Measurements from ENCODE around the gene QSOX2.
"Not testable (repeated sequence)": the region's sequence is repeated elsewhere in the genome, so short reads cannot be mapped to it uniquely, and the experiment has no call there.

Gene QSOX2

GRCh38 chr9:136268318-136268717 is 22.7 kb upstream of the QSOX2 start:
- H3K4me1 ChIP-seq (ENCODE audit: insufficient read depth, low read length, severe bottlenecking): peaks cover 11% of the 10 kb centered on the region
- no peaks in the 10 kb centered on the region for H3K79me2 ChIP-seq (ENCODE audit: insufficient read depth, low read length)
- H3F3A ChIP-seq (ENCODE audit: insufficient read depth, low read length): no peaks in the 10 kb centered on the region
- no peak overlapping the region for H2AFZ ChIP-seq (ENCODE audit: low read length)
- H3K27me3 ChIP-seq (ENCODE audit: insufficient read depth, low read length): peaks cover 24% of the 10 kb centered on the region
- no peaks in the 10 kb centered on the region for H3K9me3 ChIP-seq (ENCODE audit: low read length)
- H3K4me2 ChIP-seq (ENCODE audit: low read length): no peak overlapping the region
- H3K9ac ChIP-seq (ENCODE audit: low read length): no peak overlapping the region
- no peaks in the 10 kb centered on the region for H3K9me2 ChIP-seq (ENCODE audit: low read depth, low read length)
- no peaks in the 10 kb centered on the region for H4K20me1 ChIP-seq (ENCODE audit: insufficient read depth, low read length)
- H3K4me3 ChIP-seq (ENCODE audit: low read depth, low read length, poor library complexity, severe bottlenecking): no peak overlapping the region
- H3K36me3 ChIP-seq (ENCODE audit: insufficient read depth, low read length): no peaks in the 10 kb centered on the region; the same call in 1 of the 2 replicates
- no peak for TF ChIP-seq EZH2 (IDR thresholded peaks at IDR 0.05; ENCODE audit: borderline replicate concordance, low read length)
- TF ChIP-seq, protein P1, sequence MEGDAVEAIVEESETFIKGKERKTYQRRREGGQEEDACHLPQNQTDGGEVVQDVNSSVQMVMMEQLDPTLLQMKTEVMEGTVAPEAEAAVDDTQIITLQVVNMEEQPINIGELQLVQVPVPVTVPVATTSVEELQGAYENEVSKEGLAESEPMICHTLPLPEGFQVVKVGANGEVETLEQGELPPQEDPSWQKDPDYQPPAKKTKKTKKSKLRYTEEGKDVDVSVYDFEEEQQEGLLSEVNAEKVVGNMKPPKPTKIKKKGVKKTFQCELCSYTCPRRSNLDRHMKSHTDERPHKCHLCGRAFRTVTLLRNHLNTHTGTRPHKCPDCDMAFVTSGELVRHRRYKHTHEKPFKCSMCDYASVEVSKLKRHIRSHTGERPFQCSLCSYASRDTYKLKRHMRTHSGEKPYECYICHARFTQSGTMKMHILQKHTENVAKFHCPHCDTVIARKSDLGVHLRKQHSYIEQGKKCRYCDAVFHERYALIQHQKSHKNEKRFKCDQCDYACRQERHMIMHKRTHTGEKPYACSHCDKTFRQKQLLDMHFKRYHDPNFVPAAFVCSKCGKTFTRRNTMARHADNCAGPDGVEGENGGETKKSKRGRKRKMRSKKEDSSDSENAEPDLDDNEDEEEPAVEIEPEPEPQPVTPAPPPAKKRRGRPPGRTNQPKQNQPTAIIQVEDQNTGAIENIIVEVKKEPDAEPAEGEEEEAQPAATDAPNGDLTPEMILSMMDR (IDR thresholded peaks at IDR 0.05; ENCODE audit: low read length): no peak
- no peak overlapping the region for H3K27ac ChIP-seq (ENCODE audit: low read depth, low read length, poor library complexity, severe bottlenecking)

DNA sequence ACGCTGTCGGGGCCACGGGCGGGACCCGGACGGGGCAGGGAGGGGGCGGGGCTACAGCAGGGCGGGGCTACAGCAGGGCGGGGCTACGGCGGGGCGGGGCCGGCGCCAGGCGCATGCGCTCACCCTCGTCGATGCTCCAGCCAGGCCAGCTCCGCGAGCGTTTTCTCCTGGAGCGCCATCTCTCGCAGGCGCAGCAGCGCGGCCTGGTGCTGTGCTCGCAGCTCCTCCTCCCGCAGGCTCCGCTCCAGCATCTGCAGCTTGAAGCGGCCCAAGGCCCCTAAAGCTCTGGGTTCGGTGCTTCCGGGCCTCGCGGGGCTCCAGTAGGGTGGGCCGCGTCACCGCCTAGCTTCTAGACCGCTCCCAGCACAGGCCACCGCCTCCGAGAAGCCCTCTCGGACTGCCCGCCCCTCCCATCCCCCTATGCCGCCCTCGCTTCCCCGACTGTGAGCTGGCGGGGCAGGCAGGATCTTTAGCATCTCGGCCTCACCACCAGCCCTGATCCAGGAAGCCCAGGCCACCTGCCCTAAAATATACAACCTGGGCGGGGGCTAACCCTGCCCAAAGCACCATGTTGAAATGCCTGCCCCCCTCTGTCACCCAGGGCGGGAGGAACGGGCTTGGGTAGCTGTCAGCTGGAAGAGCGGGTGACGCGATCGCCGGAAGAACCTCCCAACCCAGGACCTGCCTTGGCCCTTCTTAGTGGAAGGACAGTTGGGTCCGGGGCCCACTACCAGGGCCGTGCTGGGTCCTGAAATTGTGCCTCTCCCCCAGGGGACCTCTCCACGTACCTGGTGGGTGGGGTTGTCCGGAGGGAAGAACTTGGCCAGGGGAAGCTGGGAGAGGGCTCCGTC is 21.9 kb upstream of the QSOX2 start:
- Histone ChIP-seq H3K4me3 (ENCODE audit: low read depth, low read length, poor library complexity, severe bottlenecking) (peak overlapping the region; percentile 53), H3K4me2 (ENCODE audit: low read length) (peak overlapping the region; percentile 64), H3K4me1 (ENCODE audit: insufficient read depth, low read length, severe bottlenecking) (peaks cover 11% of the 10 kb centered on the region), H3K27ac (ENCODE audit: low read depth, low read length, poor library complexity, severe bottlenecking) (no peak overlapping the region), H4K20me1 (ENCODE audit: insufficient read depth, low read length) (no peaks in the 10 kb centered on the region), H3K36me3 (ENCODE audit: insufficient read depth, low read length) (no peaks in the 10 kb centered on the region; the same call in 1 of the 2 replicates), H3K9me2 (ENCODE audit: low read depth, low read length) (no peaks in the 10 kb centered on the region), H3F3A (ENCODE audit: insufficient read depth, low read length) (no peaks in the 10 kb centered on the region), H2AFZ (ENCODE audit: low read length) (no peak overlapping the region), H3K27me3 (ENCODE audit: insufficient read depth, low read length) (peaks cover 24% of the 10 kb centered on the region), H3K9me3 (ENCODE audit: low read length) (no peaks in the 10 kb centered on the region), H3K79me2 (ENCODE audit: insufficient read depth, low read length) (no peaks in the 10 kb centered on the region), H3K9ac (ENCODE audit: low read length) (peak overlapping the region; percentile 44; the same call in 1 of the 2 replicates)
- TF ChIP-seq, protein P1 (IDR thresholded peaks at IDR 0.05; ENCODE audit: low read length): peak; percentile 36; the same call in 1 of the 2 replicates
- TF ChIP-seq EZH2 (IDR thresholded peaks at IDR 0.05; ENCODE audit: borderline replicate concordance, low read length): no peak

- not testable (repeated sequence) for H3F3A ChIP-seq (ENCODE audit: insufficient read depth, low read length); H3K36me3 ChIP-seq (ENCODE audit: insufficient read depth, low read length); H4K20me1 ChIP-seq (ENCODE audit: insufficient read depth, low read length); H2AFZ ChIP-seq (ENCODE audit: low read length); H3K79me2 ChIP-seq (ENCODE audit: insufficient read depth, low read length); H3K9me2 ChIP-seq (ENCODE audit: low read depth, low read length); H3K9me3 ChIP-seq (ENCODE audit: low read length); H3K27ac ChIP-seq (ENCODE audit: low read depth, low read length, poor library complexity, severe bottlenecking)
- Histone ChIP-seq H3K4me2 (ENCODE audit: low read length) (peak overlapping the region; percentile 64), H3K4me3 (ENCODE audit: low read depth, low read length, poor library complexity, severe bottlenecking) (peak overlapping the region; percentile 53), H3K27me3 (ENCODE audit: insufficient read depth, low read length) (peaks cover 24% of the 10 kb centered on the region), H3K9ac (ENCODE audit: low read length) (peak overlapping the region; percentile 1; the same call in 1 of the 2 replicates), H3K4me1 (ENCODE audit: insufficient read depth, low read length, severe bottlenecking) (peaks cover 11% of the 10 kb centered on the region)
Observed at GRCh38 chr9:136266641-136267040, 21.0 kb upstream of the QSOX2 start.
